Panc1 (cell line): ENCODE results near the gene VAT1L. TPM values are rescaled to one million over a fixed set of nuclear protein-coding genes. Genes with fewer than 3 reads are reported as not detected.
A peak's percentile ranks its signal among the peaks of the same experiment; 100 is the strongest.

Experiments
- ATAC-seq: fragments of 200-7000 bp; cut with Tn5 transposase; 2 replicates; pipeline ENCODE4 v1.9.1; 2020; ENCODE audit warnings: mild to moderate bottlenecking, moderate library complexity
- BruUV-seq: library from RNA; stranded (reverse); fragments of 400-500 nt; replicated peaks from 2 replicates; lab custom pipeline; 2021; lab: Mats Ljungman, UMichigan
- CTCF ChIA-PET: fragments of 300-600 bp; sonication (Branson Sonifier 250); formaldehyde crosslinking; loops from one replicate; lab custom pipeline; 2022; ENCODE audit warnings: antibody characterized with exemption; lab: Charles Lee
- POLR2A ChIA-PET: fragments of 300-600 bp; sonication (Branson Sonifier 250); formaldehyde crosslinking; loops from one replicate; lab custom pipeline; 2022; ENCODE audit warnings: antibody characterized with exemption; lab: Charles Lee
- DNase-seq: peaks from one replicate; pipeline ENCODE4 v3.0.0-alpha.2; 2010; ENCODE audit warnings: low read depth, low spot score
- H3K27ac ChIP-seq: 2 replicates; pipeline ENCODE4 v1.5.1; 2011; ENCODE audit warnings: mild to moderate bottlenecking, low read length, inconsistent platforms
- H3K27me3 ChIP-seq: fragments of 200-500 bp; sonication (Bioruptor generic); 2 replicates; pipeline ENCODE4 v1.6.0; 2014; ENCODE audit warnings: low read length, inconsistent platforms; ENCODE audit not compliant: control insufficient read depth, insufficient read depth
- H3K36me3 ChIP-seq: fragments of 200-500 bp; sonication (Bioruptor generic); 2 replicates; pipeline ENCODE4 v1.5.1; 2014; ENCODE audit warnings: inconsistent platforms, mild to moderate bottlenecking, low read length, moderate library complexity; ENCODE audit not compliant: control insufficient read depth, insufficient read depth
- H3K4me1 ChIP-seq: 2 replicates; pipeline ENCODE4 v1.5.1; 2011; ENCODE audit warnings: inconsistent platforms, mild to moderate bottlenecking, low read length, moderate library complexity; ENCODE audit not compliant: control insufficient read depth, insufficient read depth
- H3K4me3 ChIP-seq, 2 experiments: 2 replicates each; pipeline ENCODE4 v1.5.1; 2011 to 2012; ENCODE audit warnings: low read depth in 2 of 2, low read length in 2 of 2, mild to moderate bottlenecking in 2 of 2, inconsistent platforms in 1 of 2, moderate library complexity in 1 of 2
- H3K9me3 ChIP-seq: fragments of 200-500 bp; sonication (Bioruptor generic); 2 replicates; pipeline ENCODE4 v1.5.1; 2014; ENCODE audit warnings: low read depth, mild to moderate bottlenecking, inconsistent platforms, low read length, moderate library complexity; ENCODE audit not compliant: control insufficient read depth, insufficient read depth
- POLR2AphosphoS5 ChIP-seq: IDR thresholded peaks from 2 replicates; pipeline ENCODE4 v1.6.1; 2012; ENCODE audit warnings: mild to moderate bottlenecking, low read depth, low read length, moderate library complexity
- REST ChIP-seq, 2 experiments: IDR thresholded peaks; 2 replicates each; pipeline ENCODE4 v1.6.1; 2011 to 2012; ENCODE audit warnings: low read depth in 2 of 2, control low read depth in 1 of 2, low read length in 1 of 2, mild to moderate bottlenecking in 1 of 2, moderate library complexity in 1 of 2; ENCODE audit not compliant: insufficient read depth in 1 of 2
- SIN3A ChIP-seq: IDR thresholded peaks from 2 replicates; pipeline ENCODE4 v1.6.1; 2012; ENCODE audit warnings: low read depth, mild to moderate bottlenecking, low read length, moderate library complexity, borderline replicate concordance; ENCODE audit not compliant: insufficient read depth
- TCF7L2 ChIP-seq: IDR thresholded peaks from 2 replicates; pipeline ENCODE4 v1.6.1; 2011; ENCODE audit warnings: mild to moderate bottlenecking, low read depth, low read length, inconsistent platforms
- in situ Hi-C: cut with HindIII; loops from 2 replicates; pipeline ENCODE4 v1.10.0; 2016; ENCODE audit warnings: low sequenced_read_pairs, low pct_unique_long_range_greater_than_20kb
- intact Hi-C: fragments of 100-400 bp; cut with micrococcal nuclease; formaldehyde crosslinking; loops from one replicate; pipeline ENCODE4 v1.10.0; 2022; ENCODE audit not compliant: unreplicated experiment
- total RNA-seq: library from RNA; stranded (reverse); gene quantifications from one replicate; pipeline ENCODE4 v1.2.1, GENCODE V29; 2021; ENCODE audit not compliant: unreplicated experiment
- TF ChIP-seq, protein P1 (sequence below): fragments of 450-650 bp; IDR thresholded peaks from 2 replicates; pipeline ENCODE4 v1.5.1; 2017; ENCODE audit warnings: mild to moderate bottlenecking

VAT1L gene
- total RNA-seq, 1 experiment from 2014 or later = not detected

- Histone ChIP-seq H3K4me1 (no peaks in the 10 kb centered on the region), H3K9me3 (no peaks in the 10 kb centered on the region), H3K27ac (no peak overlapping the region), H3K27me3 (no peaks in the 10 kb centered on the region), H3K4me3 (no peak overlapping the region), H3K36me3 (no peaks in the 10 kb centered on the region)
- ATAC-seq (no peak), DNase-seq (no peak)
- in situ Hi-C loops (no loop called here), intact Hi-C loops (no loop called here)
- TF ChIP-seq POLR2AphosphoS5 (no peak), SIN3A (no peak), TCF7L2 (no peak), REST (IDR thresholded peaks at IDR 0.05; ENCODE audit: insufficient read depth in 1 of 2, low read depth in 2 of 2, low read length in 1 of 2) (no peak)
- TF ChIP-seq, protein P1, sequence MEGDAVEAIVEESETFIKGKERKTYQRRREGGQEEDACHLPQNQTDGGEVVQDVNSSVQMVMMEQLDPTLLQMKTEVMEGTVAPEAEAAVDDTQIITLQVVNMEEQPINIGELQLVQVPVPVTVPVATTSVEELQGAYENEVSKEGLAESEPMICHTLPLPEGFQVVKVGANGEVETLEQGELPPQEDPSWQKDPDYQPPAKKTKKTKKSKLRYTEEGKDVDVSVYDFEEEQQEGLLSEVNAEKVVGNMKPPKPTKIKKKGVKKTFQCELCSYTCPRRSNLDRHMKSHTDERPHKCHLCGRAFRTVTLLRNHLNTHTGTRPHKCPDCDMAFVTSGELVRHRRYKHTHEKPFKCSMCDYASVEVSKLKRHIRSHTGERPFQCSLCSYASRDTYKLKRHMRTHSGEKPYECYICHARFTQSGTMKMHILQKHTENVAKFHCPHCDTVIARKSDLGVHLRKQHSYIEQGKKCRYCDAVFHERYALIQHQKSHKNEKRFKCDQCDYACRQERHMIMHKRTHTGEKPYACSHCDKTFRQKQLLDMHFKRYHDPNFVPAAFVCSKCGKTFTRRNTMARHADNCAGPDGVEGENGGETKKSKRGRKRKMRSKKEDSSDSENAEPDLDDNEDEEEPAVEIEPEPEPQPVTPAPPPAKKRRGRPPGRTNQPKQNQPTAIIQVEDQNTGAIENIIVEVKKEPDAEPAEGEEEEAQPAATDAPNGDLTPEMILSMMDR = no peak
- ChIA-PET POLR2A (no interaction called here), CTCF (no interaction called here)
- no TSS peak for BruUV-seq
Measured at GRCh38 chr16:78001451-78002025, 213.2 kb downstream of the VAT1L start.

GRCh38 chr16:78002915-78003538 is 214.7 kb downstream of the VAT1L start:
- Histone ChIP-seq H3K4me1 (no peaks in the 10 kb centered on the region), H3K27me3 (no peaks in the 10 kb centered on the region), H3K4me3 (no peak overlapping the region), H3K36me3 (no peaks in the 10 kb centered on the region), H3K27ac (no peak overlapping the region), H3K9me3 (no peaks in the 10 kb centered on the region)
- DNase-seq (peak; percentile 38), ATAC-seq (peak; percentile 89)
- CTCF ChIA-PET = interaction anchor here (0.6 to 1.1 kb wide), 3 partner anchors 10 to 208 kb away, joined by 3 to 6 read pairs (median 3); no protein-coding TSS in a partner anchor
- TF ChIP-seq, protein P1 = peak; percentile 87
- no peak for TF ChIP-seq TCF7L2
- intact Hi-C loops = no loop called here
- POLR2A ChIA-PET = no interaction called here
- no TSS peak for BruUV-seq
- in situ Hi-C loops = no loop called here
